HG03139 (cell line): ENCODE measurements around the gene UBA6.
"Not testable (repeated sequence)": the region's sequence is repeated elsewhere in the genome, so short reads cannot be mapped to it uniquely, and the experiment has no call there.

Experiments
- ATAC-seq: cut with Tn5 transposase; IDR thresholded peaks from one replicate; pipeline ENCODE4 v1.9.1; 2021; ENCODE audit not compliant: unreplicated experiment

The UBA6 gene

GRCh38 chr4:67700738-67701516 lies at the start of gene UBA6:
Gene UBA6, minus strand, starts transcription at chr4:67701155. Its CDS starts 36 bp downstream, at chr4:67701119.
- peak; percentile 98 for ATAC-seq

GRCh38 chr4:67750691-67751090 lies 49.7 kb upstream of the UBA6 start:
- no peak for ATAC-seq

GRCh38 chr4:67749286-67749685 lies 48.3 kb upstream of the UBA6 start:
- ATAC-seq: no peak

DNA sequence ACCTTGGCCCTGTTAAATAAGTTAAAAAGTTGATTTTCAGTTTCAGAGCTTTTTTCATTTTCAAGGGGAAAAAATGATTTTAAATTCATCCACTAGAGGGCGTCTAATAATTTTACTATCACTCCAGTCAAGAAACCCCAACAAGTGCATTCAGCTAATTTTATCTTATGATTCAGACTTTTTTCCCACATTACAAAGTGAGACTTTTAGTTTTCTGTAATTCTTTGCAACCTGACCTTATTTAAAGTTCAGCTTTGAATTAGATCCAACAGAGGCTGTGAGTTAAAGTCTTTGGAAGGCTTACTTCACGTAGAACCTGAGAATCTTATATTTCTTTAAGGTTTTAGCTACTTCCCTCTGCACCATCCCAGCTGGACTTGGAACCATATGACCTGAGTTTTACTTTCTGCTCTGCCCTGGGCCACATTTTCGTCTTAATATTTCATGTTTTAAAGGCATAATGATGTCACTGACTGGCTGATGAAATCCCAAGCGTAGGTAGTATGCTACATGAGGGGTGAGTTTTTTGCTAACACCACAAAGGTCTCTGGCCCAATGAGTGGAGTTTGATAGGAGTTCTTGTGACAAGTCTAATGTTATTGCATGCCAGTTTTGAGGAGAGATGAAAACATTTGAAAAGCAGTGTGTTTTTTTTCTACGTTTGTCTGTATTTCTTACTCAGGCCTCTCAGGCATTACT lies 46.0 kb upstream of the UBA6 start:
- ATAC-seq: no peak

GRCh38 chr4:67744561-67745283 lies 43.8 kb upstream of the UBA6 start:
- ATAC-seq: no peak

GRCh38 chr4:67743194-67743593 lies 42.2 kb upstream of the UBA6 start:
- no peak for ATAC-seq

GRCh38 chr4:67736262-67736661 lies 35.3 kb upstream of the UBA6 start:
- ATAC-seq: no peak

- ATAC-seq: no peak
These were observed 34.4 kb upstream of the UBA6 start for GRCh38 chr4:67735325-67735724.

GRCh38 chr4:67730511-67730910 lies 29.6 kb upstream of the UBA6 start:
- ATAC-seq: not testable (repeated sequence)

DNA sequence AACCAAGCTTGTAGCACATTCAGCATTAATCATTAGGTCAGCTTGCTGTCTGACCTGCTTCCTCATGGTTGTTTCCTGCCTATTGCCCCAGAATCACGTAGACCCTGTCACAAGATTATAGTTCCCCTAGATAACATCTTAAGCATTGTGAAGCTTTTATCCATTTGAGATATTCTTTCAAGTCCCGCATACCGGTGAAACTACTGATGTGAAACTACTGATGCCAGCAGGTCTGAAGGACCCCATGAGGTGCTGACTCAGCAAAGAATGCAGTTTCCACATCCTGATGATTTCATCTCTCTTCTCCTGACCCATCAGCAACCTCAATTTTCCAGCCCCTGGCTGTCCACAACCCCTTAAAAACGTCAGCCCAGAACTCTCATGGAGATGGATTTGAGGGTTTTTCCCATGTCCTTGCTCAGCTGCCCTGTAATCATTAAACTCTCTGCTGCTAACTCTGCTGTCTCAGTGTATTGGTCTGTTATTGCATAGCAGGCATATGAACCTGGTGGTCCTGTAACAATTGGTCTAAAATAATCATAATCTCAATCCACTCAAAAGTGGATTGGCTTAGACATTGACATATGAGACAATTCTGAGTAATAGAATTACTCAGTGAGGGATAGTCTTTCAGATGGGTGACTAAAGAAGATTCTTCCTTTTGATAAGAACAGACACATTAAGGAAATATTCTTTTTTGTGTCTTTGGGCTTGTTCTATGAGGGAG lies 26.3 kb upstream of the UBA6 start:
- no peak for ATAC-seq

DNA sequence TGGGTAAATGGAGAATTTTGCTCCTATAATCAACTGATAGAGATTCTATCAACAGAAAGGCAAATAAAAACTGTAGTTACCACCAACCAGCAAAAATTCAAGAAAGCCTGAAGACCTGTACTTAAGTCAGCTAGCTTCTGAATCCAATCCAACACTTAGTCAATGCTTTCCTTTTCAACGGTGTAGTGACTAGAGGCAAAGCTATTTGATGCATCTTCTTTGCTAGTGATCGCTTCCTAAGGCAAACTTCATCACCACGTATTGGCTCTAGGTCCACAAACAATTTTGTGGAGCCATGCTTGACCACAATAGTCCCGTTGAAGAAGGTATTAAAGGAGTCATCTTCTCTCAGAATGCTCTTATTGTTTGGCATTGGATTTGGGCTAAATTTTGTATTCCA lies 25.0 kb upstream of the UBA6 start:
- no peak for ATAC-seq

GRCh38 chr4:67725132-67725531 lies 24.2 kb upstream of the UBA6 start:
- no peak for ATAC-seq

DNA sequence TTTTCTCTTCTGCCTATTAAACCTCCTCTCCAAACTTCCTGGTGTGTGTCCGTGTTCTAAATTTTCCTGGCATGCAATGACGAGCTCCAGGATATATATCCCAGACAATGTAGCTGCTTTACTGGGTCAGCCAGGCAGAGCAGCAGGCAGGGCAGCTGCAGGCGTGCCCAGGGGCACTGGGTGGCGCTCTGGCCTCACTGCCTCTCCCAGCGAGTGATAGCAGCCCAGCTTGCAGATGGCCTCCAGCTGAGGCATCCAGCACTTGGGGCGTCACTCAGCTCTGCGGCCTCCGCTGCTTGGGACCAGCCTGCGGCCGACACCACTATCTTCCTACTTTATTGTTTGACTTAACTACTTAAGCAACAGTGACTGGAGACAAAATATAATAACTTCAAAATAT lies 23.0 kb upstream of the UBA6 start:
- ATAC-seq: no peak

- no peak for ATAC-seq
These were observed 22.4 kb upstream of the UBA6 start for GRCh38 chr4:67723341-67723740.

GRCh38 chr4:67721770-67722597 lies 21.0 kb upstream of the UBA6 start:
- no peak for ATAC-seq

GRCh38 chr4:67721315-67721769 lies 20.4 kb upstream of the UBA6 start:
- no peak for ATAC-seq

DNA sequence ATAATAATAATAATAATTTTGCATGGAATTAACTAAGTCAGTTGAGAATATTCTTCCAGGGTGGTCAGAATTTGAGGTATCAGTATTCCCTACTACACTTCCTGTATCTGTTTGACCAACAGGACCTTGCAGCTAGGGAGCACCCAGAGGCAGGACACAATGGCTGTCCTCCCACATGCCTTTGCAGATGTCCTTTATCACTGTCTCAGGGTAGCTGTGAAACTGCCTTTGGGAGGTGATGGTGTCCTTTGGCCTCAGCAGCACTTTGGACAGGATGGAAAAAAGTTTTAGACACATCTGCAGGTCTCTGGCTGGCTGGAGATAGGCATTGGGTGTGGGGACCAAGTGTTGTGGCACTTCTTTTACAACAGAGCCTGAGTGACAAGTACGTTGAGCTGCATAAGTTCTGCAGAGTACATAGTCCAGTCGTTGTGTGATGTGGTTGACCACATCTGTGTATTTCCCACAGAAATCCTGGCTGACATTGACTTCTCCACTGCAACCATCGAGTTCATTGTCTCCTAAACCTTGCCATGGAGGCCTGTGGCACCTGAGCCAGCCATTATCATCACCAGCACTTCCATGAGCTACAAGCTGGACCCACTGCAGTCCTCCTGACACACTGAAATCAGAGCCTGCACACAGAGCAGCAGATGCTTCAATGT lies 19.1 kb upstream of the UBA6 start:
- ATAC-seq: no peak

DNA sequence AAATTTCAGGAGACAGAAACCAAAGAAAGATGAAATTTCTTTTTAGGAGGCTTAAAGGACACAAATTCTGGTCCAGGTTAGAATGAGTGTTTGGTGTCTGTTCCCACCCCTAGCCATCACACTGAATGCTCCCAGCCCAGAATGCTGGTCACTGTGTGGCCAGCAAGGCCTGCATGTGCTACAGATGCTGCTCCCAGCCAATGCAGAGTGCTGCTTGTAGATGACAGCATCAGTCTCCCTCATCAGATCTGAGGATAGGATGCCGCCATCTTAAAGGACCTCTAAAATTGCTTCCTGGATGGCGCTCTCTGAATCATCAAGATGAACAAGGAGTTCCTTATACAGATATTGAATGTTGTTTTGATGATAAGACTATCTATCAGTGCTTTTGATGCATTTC lies 17.9 kb upstream of the UBA6 start:
- ATAC-seq: no peak

- no peak for ATAC-seq
These were observed 16.6 kb upstream of the UBA6 start for GRCh38 chr4:67717586-67717985.

- ATAC-seq: no peak
These were observed 14.0 kb upstream of the UBA6 start for GRCh38 chr4:67714955-67715354.
